HG03378 (cell line): Measurements from ENCODE around the gene TMEM45A.
"Not testable (repeated sequence)": the region's sequence is repeated elsewhere in the genome, so short reads cannot be mapped to it uniquely, and the experiment has no call there.

Experiments
- ATAC-seq: cut with Tn5 transposase; IDR thresholded peaks from one replicate; pipeline ENCODE4 v1.9.1; 2021; ENCODE audit warnings: mild to moderate bottlenecking, moderate library complexity; ENCODE audit not compliant: unreplicated experiment

TMEM45A gene

GRCh38 chr3:100492059-100493006 is at the start of gene TMEM45A:
Gene TMEM45A, plus strand, starts transcription at chr3:100492619. Its CDS starts 62,593 bp downstream, at chr3:100555212.
- peak; percentile 90 for ATAC-seq

GRCh38 chr3:100443690-100444089 is 48.7 kb upstream of the TMEM45A start:
- no peak for ATAC-seq

GRCh38 chr3:100447067-100447466 is 45.4 kb upstream of the TMEM45A start:
- not testable (repeated sequence) for ATAC-seq

- ATAC-seq = no peak
Observed at GRCh38 chr3:100448079-100448478, 44.3 kb upstream of the TMEM45A start.

GRCh38 chr3:100449214-100449613 is 43.2 kb upstream of the TMEM45A start:
- ATAC-seq = no peak

- no peak for ATAC-seq
Observed at GRCh38 chr3:100454677-100455076, 37.7 kb upstream of the TMEM45A start.

- no peak for ATAC-seq
Observed at GRCh38 chr3:100455841-100456550, 36.4 kb upstream of the TMEM45A start.

GRCh38 chr3:100456745-100457144 is 35.7 kb upstream of the TMEM45A start:
- no peak for ATAC-seq

GRCh38 chr3:100457811-100458210 is 34.6 kb upstream of the TMEM45A start:
- ATAC-seq = no peak

- no peak for ATAC-seq
Observed at GRCh38 chr3:100458814-100459213, 33.6 kb upstream of the TMEM45A start.

GRCh38 chr3:100463002-100463401 is 29.4 kb upstream of the TMEM45A start:
- ATAC-seq = peak; percentile 88

- ATAC-seq = no peak
Observed at GRCh38 chr3:100463646-100464155, 28.7 kb upstream of the TMEM45A start.

GRCh38 chr3:100465892-100466777 is 26.3 kb upstream of the TMEM45A start:
- peak; percentile 55 for ATAC-seq

GRCh38 chr3:100467133-100467532 is 25.3 kb upstream of the TMEM45A start:
- no peak for ATAC-seq

- no peak for ATAC-seq
Observed at GRCh38 chr3:100468676-100469075, 23.7 kb upstream of the TMEM45A start.

- no peak for ATAC-seq
Observed at GRCh38 chr3:100470951-100471350, 21.5 kb upstream of the TMEM45A start.

- no peak for ATAC-seq
Observed at GRCh38 chr3:100471444-100471843, 21.0 kb upstream of the TMEM45A start.

- ATAC-seq = not testable (repeated sequence)
Observed at GRCh38 chr3:100477851-100478360, 14.5 kb upstream of the TMEM45A start.

GRCh38 chr3:100478521-100478920 is 13.9 kb upstream of the TMEM45A start:
- ATAC-seq = not testable (repeated sequence)

GRCh38 chr3:100480081-100480480 is 12.3 kb upstream of the TMEM45A start:
- ATAC-seq = no peak
